Endothelial cell of umbilical vein (primary cell): Measurements from ENCODE around the gene RELT. TPM values are rescaled to one million over a fixed set of nuclear protein-coding genes. Genes with fewer than 3 reads are reported as not detected.

Experiments
- BruUV-seq: library from RNA; stranded (reverse); fragments of 400-500 nt; replicated peaks from 2 replicates; lab custom pipeline; 2021; lab: Mats Ljungman, UMichigan
- CTCF ChIA-PET: fragments of 300-600, 350-600 bp; sonication (Branson Sonifier 250); formaldehyde crosslinking; loops from one replicate; lab custom pipeline; 2021; ENCODE audit warnings: antibody characterized with exemption, inconsistent platforms; lab: Charles Lee
- POLR2A ChIA-PET: fragments of 300-600, 350-600 bp; sonication (Branson Sonifier 250); formaldehyde crosslinking; loops from one replicate; lab custom pipeline; 2021; ENCODE audit warnings: antibody characterized with exemption, inconsistent platforms; lab: Charles Lee
- DNase-seq: peaks from one replicate; pipeline ENCODE4 v3.0.0-alpha.2; 2011; ENCODE audit warnings: low read depth, low spot score
- FAIRE-seq: peaks from 2 replicates; lab custom pipeline; 2011; peaks lifted over from hg19 to GRCh38; lab: Jason Lieb, UNC
- H2AFZ ChIP-seq: 2 replicates; pipeline ENCODE4 v1.6.0; 2012; ENCODE audit warnings: low read depth, low read length, control low read depth, inconsistent platforms
- H3K27ac ChIP-seq: 2 replicates; pipeline ENCODE4 v1.5.1; 2011; ENCODE audit warnings: low read depth, mild to moderate bottlenecking, control low read depth, low read length, moderate library complexity; ENCODE audit not compliant: insufficient read depth
- H3K27me3 ChIP-seq, 2 experiments: 2 replicates each; pipeline versions ENCODE4 v1.6.0 to v1.6.1; 2011; ENCODE audit warnings: low read length in 2 of 2, mixed read lengths in 1 of 2; ENCODE audit not compliant: control insufficient read depth in 2 of 2, insufficient read depth in 2 of 2
- H3K36me3 ChIP-seq, 2 experiments: 2 replicates in 1 of 2; 3 replicates in 1 of 2; pipeline ENCODE4 v1.5.1; 2011; ENCODE audit warnings: low read length in 2 of 2, mild to moderate bottlenecking in 1 of 2, moderate library complexity in 1 of 2; ENCODE audit not compliant: control insufficient read depth in 2 of 2, insufficient read depth in 2 of 2; ENCODE audit errors: extremely low read depth in 1 of 2
- H3K4me1 ChIP-seq: 3 replicates; pipeline ENCODE4 v1.5.1; 2011; ENCODE audit warnings: mild to moderate bottlenecking, low read length; ENCODE audit not compliant: control insufficient read depth, insufficient read depth; ENCODE audit errors: extremely low read depth
- H3K4me2 ChIP-seq: 2 replicates; pipeline ENCODE4 v1.6.1; 2011; ENCODE audit warnings: low read length, control low read depth, mixed read lengths; ENCODE audit not compliant: insufficient read depth
- H3K4me3 ChIP-seq, 3 experiments: fragments of 200-600 bp in 1 of 3; sonication (generic), shearing (Covaris generic) in 1 of 3; replicated peaks in 1 of 3; 2 replicates each; pipeline ENCODE4 v1.5.1; 2011 to 2016; ENCODE audit warnings: control low read depth in 3 of 3, low read length in 3 of 3, mild to moderate bottlenecking in 2 of 3, inconsistent platforms in 1 of 3, low read depth in 1 of 3, moderate library complexity in 1 of 3; ENCODE audit not compliant: insufficient read depth in 1 of 3
- H3K79me2 ChIP-seq: 2 replicates; pipeline ENCODE4 v1.6.0; 2012; ENCODE audit warnings: low read length, inconsistent platforms; ENCODE audit not compliant: control insufficient read depth, insufficient read depth
- H3K9ac ChIP-seq: replicated peaks from 2 replicates; pipeline ENCODE3; 2011; ENCODE audit warnings: low read length, control low read depth; ENCODE audit not compliant: insufficient read depth; ENCODE audit errors: extremely low read depth
- H3K9me1 ChIP-seq: replicated peaks from 3 replicates; pipeline ENCODE4 v1.6.0; 2011; ENCODE audit warnings: mild to moderate bottlenecking, low read length; ENCODE audit not compliant: control insufficient read depth, insufficient read depth; ENCODE audit errors: extremely low read depth
- H3K9me3 ChIP-seq: replicated peaks from 2 replicates; pipeline ENCODE4 v1.5.1; 2012; ENCODE audit warnings: low read length, inconsistent platforms; ENCODE audit not compliant: control insufficient read depth, insufficient read depth
- H4K20me1 ChIP-seq: replicated peaks from 2 replicates; pipeline ENCODE3; 2011; ENCODE audit warnings: mild to moderate bottlenecking, low read length; ENCODE audit not compliant: control insufficient read depth, insufficient read depth; ENCODE audit errors: extremely low read depth
- EZH2 ChIP-seq: IDR thresholded peaks from 2 replicates; pipeline ENCODE4 v1.6.1; 2012; ENCODE audit warnings: borderline replicate concordance, low read depth, mild to moderate bottlenecking, moderate library complexity, low read length, inconsistent platforms; ENCODE audit not compliant: severe bottlenecking
- FOS ChIP-seq: IDR thresholded peaks from 2 replicates; pipeline ENCODE4 v1.6.1; 2011; ENCODE audit warnings: mild to moderate bottlenecking, low read length, moderate library complexity, borderline replicate concordance; ENCODE audit not compliant: insufficient read depth
- GATA2 ChIP-seq: IDR thresholded peaks from 2 replicates; pipeline ENCODE4 v1.7.0; 2011; ENCODE audit warnings: low read depth, mild to moderate bottlenecking, moderate library complexity, mixed read lengths, low read length; ENCODE audit not compliant: insufficient read length, insufficient read depth
- JUN ChIP-seq: IDR thresholded peaks from 2 replicates; pipeline ENCODE4 v1.6.1; 2011; ENCODE audit warnings: borderline replicate concordance, low read depth; ENCODE audit not compliant: insufficient read length, insufficient read depth
- MYC ChIP-seq: IDR thresholded peaks from one replicate; pipeline ENCODE4 v1.6.1; 2011; ENCODE audit warnings: mild to moderate bottlenecking, low read depth, low read length
- POLR2A ChIP-seq: IDR thresholded peaks from 2 replicates; pipeline ENCODE4 v1.6.1; 2012; ENCODE audit warnings: low read depth, mild to moderate bottlenecking, control low read depth, low read length
- POLR2AphosphoS5 ChIP-seq: IDR thresholded peaks from 2 replicates; pipeline ENCODE4 v1.6.1; 2012; ENCODE audit warnings: low read depth, mild to moderate bottlenecking, control low read depth, low read length, moderate library complexity; ENCODE audit not compliant: insufficient read depth
- dilution Hi-C: fragments of 300-500 bp; cut with MboI; formaldehyde crosslinking; loops from one replicate; pipeline ENCODE4 v1.15.0; 2019; ENCODE audit warnings: low sequenced_read_pairs; ENCODE audit not compliant: extremely low pct_ligation_motif_present
- intact Hi-C: fragments of 100-400 bp; cut with micrococcal nuclease; formaldehyde crosslinking; loops from one replicate; pipeline ENCODE4 v1.10.0; 2022
- polyA plus RNA-seq, 4 experiments: library from polyadenylated mRNA; depleted of rRNA in 3 of 4; stranded (reverse) in 3 of 4; unstranded in 1 of 4; fragments of >200 nt; gene quantifications; 2 replicates each; pipeline versions ENCODE4 v1.2.1 to v1.2.3, GENCODE V29; 2011 to 2012; ENCODE audit warnings: missing spikeins in 1 of 4
- total RNA-seq: library from RNA; stranded (reverse); gene quantifications from 2 replicates; pipeline ENCODE4 v1.2.3, GENCODE V29; 2021
- TF ChIP-seq, protein P1 (sequence below): IDR thresholded peaks from 2 replicates; pipeline ENCODE4 v1.6.1; 2011; ENCODE audit not compliant: insufficient read depth, insufficient read length
- TF ChIP-seq, protein P2 (sequence below), 2 donors: IDR thresholded peaks; 1 replicate in 1 of 2; 2 replicates in 1 of 2; pipeline ENCODE4 v1.5.1; 2011; ENCODE audit warnings: low read length in 2 of 2, mild to moderate bottlenecking in 2 of 2, moderate library complexity in 2 of 2, control low read depth in 1 of 2, inconsistent platforms in 1 of 2, low read depth in 1 of 2; ENCODE audit not compliant: insufficient read depth in 1 of 2; ENCODE audit errors: extremely low read depth in 1 of 2

RELT gene
- total and polyA plus RNA-seq, 2 donors (not counting 3 experiments of a cell fraction or from before 2014, with no cell fraction given) = 6.7 to 13.1 TPM

DNA sequence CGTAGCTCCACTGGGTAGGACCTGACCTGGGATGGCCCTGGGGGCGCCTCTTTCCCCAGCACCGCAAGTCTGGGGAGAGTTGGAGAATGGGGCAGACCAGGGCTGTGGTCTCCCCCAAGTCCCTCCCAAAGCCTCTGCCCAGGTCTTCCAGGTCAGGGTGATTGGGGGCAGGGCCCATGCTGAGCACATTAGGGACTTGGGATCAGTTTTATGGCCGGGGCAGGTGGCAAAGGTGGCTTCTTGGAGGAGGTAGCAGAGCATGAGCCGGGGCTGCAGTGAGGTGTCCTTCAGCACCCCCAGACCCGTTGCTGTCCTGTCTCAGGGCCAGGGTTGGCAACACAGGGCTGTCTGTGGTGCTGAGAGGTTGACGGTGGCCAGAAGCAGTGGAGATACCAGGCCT is 6.0 kb downstream of the RELT start:
- intact Hi-C loops (no loop called here), dilution Hi-C loops (no loop called here)
- DNase-seq = no peak
- Histone ChIP-seq H3K9ac (no peak overlapping the region), H3K79me2 (peaks cover 98% of the 10 kb centered on the region), H3K36me3 (no peaks in the 10 kb centered on the region), H2AFZ (no peak overlapping the region), H3K27me3 (no peaks in the 10 kb centered on the region), H3K4me2 (no peak overlapping the region), H3K9me1 (no peaks in the 10 kb centered on the region), H3K9me3 (no peaks in the 10 kb centered on the region), H3K4me1 (peaks cover 27% of the 10 kb centered on the region), H3K4me3 (no peak overlapping the region), H3K27ac (no peak overlapping the region), H4K20me1 (no peaks in the 10 kb centered on the region)
- FAIRE-seq = no peak
- ChIA-PET CTCF (interaction anchor here (1.2 to 3.6 kb wide), 4 partner anchors 11 to 75 kb away, joined by 4 to 38 read pairs (median 8); no protein-coding TSS in a partner anchor), POLR2A (no interaction called here)
- BruUV-seq = no TSS peak
- TF ChIP-seq JUN = no peak
- no peak for TF ChIP-seq FOS
- TF ChIP-seq MYC = no peak
- TF ChIP-seq POLR2A = no peak
- TF ChIP-seq, protein P1, sequence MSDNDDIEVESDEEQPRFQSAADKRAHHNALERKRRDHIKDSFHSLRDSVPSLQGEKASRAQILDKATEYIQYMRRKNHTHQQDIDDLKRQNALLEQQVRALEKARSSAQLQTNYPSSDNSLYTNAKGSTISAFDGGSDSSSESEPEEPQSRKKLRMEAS = no peak
- no peak for TF ChIP-seq GATA2
- TF ChIP-seq POLR2AphosphoS5 = no peak
- TF ChIP-seq, protein P2, sequence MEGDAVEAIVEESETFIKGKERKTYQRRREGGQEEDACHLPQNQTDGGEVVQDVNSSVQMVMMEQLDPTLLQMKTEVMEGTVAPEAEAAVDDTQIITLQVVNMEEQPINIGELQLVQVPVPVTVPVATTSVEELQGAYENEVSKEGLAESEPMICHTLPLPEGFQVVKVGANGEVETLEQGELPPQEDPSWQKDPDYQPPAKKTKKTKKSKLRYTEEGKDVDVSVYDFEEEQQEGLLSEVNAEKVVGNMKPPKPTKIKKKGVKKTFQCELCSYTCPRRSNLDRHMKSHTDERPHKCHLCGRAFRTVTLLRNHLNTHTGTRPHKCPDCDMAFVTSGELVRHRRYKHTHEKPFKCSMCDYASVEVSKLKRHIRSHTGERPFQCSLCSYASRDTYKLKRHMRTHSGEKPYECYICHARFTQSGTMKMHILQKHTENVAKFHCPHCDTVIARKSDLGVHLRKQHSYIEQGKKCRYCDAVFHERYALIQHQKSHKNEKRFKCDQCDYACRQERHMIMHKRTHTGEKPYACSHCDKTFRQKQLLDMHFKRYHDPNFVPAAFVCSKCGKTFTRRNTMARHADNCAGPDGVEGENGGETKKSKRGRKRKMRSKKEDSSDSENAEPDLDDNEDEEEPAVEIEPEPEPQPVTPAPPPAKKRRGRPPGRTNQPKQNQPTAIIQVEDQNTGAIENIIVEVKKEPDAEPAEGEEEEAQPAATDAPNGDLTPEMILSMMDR (IDR thresholded peaks at IDR 0.05; ENCODE audit: extremely low read depth in 1 of 2, insufficient read depth in 1 of 2, low read depth in 1 of 2, low read length in 2 of 2) = no peak
- TF ChIP-seq EZH2 = no peak
